ENCODE results near the gene MACIR. TPM values are rescaled to one million over a fixed set of nuclear protein-coding genes. Genes with fewer than 3 reads are reported as not detected.

The MACIR gene
- total and polyA plus RNA-seq, 8 donors: 1.2 to 39.7 (median 15.5) TPM

DNA sequence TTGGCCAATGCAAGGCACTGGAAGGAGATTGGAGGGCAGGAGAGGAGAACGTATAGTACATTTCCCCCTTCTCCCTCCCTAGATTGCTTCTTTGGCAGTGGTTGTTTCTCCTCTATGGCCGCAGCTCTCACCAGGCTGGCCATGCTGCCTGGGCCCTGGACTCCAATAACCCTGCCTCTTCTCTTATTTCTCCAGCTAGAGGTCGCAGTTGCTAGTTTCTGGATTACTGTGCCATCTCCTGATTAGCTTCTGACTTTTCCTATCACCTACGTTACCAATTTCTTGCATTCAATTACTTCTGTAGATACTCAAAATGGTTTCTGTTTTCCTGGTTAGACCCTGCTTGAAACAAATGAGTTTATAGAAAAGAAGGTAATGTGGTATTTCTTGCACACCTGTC lies 2.4 kb upstream of the MACIR start:
- peak in 1 of 2 donors; percentile 25 for DNase-seq
- Histone ChIP-seq H3K9me3 (no peaks in the 10 kb centered on the region), H3K27ac (no peak overlapping the region), H3K4me1 (peaks cover 0 to 21% (median 10%) of the 10 kb centered on the region in 4 donors), H3K27me3 (no peaks in the 10 kb centered on the region), H3K4me3 (no peak overlapping the region), H3K36me3 (no peaks in the 10 kb centered on the region)
- 53 to 64% (median 57%) methylated on average over 4 of the region's 4 CpGs for WGBS, 5 donors
- no peak for TF ChIP-seq POLR2AphosphoS5 (IDR thresholded peaks at IDR 0.05)
- TF ChIP-seq, protein P1, sequence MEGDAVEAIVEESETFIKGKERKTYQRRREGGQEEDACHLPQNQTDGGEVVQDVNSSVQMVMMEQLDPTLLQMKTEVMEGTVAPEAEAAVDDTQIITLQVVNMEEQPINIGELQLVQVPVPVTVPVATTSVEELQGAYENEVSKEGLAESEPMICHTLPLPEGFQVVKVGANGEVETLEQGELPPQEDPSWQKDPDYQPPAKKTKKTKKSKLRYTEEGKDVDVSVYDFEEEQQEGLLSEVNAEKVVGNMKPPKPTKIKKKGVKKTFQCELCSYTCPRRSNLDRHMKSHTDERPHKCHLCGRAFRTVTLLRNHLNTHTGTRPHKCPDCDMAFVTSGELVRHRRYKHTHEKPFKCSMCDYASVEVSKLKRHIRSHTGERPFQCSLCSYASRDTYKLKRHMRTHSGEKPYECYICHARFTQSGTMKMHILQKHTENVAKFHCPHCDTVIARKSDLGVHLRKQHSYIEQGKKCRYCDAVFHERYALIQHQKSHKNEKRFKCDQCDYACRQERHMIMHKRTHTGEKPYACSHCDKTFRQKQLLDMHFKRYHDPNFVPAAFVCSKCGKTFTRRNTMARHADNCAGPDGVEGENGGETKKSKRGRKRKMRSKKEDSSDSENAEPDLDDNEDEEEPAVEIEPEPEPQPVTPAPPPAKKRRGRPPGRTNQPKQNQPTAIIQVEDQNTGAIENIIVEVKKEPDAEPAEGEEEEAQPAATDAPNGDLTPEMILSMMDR (IDR thresholded peaks at IDR 0.05): peak in 2 of 7 experiments; percentile 4 to 27
- intact Hi-C loops (cut with DNase I; ENCODE audit: low total_unique reads): loop anchor here (10.0 kb wide), 1 partner anchor 209 kb away; no protein-coding TSS in a partner anchor

DNA sequence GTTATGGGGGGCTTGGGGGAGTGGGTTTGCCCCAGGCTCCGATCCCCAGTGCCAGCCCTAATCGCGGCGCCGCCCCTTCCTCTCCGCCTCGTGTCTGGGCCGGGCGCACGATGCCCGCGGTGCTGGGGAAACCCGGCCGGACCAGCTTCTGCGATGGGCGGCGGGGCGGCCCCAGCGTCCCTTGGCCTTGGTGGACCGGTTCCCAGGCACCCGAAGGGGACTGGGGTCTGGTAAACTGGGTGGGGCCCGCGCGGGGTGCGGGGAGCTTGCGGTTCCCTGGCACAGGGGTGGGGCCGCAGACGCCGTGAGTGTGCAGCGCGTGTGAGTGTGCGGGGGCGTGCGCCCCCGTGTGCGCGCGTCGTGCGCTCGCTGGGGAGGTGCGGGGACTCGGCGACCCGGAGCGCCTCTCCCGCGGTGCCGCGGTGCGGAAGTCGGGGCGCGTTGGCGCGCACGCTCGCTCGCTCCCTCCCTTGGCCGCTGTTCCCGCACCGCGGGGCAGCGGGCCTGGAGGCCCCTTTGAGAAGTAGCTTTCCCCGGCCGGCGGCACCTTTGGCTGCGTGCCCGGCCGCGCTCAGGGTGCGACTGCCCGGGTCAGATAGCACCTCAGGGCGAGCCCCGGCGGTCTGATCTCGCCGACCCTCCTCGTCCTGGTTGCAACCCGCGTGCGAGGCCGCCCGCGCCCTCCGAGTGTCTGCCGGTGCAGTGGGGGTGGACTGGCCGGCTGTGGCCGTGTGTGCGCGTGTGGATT lies 568 bp downstream of the MACIR start:
- Histone ChIP-seq H3K27ac (peak overlapping the region; percentile 88 to 95 (median 92)), H3K36me3 (no peaks in the 10 kb centered on the region), H3K9me3 (no peaks in the 10 kb centered on the region), H3K4me3 (peak overlapping the region; percentile 84 to 97 (median 88)), H3K27me3 (no peaks in the 10 kb centered on the region), H3K4me1 (peaks cover 0 to 48% (median 28%) of the 10 kb centered on the region in 4 donors)
- DNase-seq: peak; percentile 64 to 86
- intact Hi-C loops (cut with DNase I; ENCODE audit: low total_unique reads): loop anchor here (10.0 kb wide), 1 partner anchor 206 kb away; no protein-coding TSS in a partner anchor
- no peak for TF ChIP-seq POLR2AphosphoS5 (IDR thresholded peaks at IDR 0.05)
- TF ChIP-seq POLR2A (IDR thresholded peaks at IDR 0.05): no peak
- no peak for TF ChIP-seq EP300 (IDR thresholded peaks at IDR 0.05)
- TF ChIP-seq, protein P1 (IDR thresholded peaks at IDR 0.05): no peak
- WGBS, 5 donors: 0 to 1% (median 1%) methylated on average over 16 to 91 of the region's 91 CpGs

GRCh38 chr5:103259705-103260355 lies 1.3 kb downstream of the MACIR start:
- Histone ChIP-seq H3K36me3 (no peaks in the 10 kb centered on the region), H3K4me3 (peak overlapping the region; percentile 84 to 97 (median 88)), H3K9me3 (no peaks in the 10 kb centered on the region), H3K4me1 (peaks cover 5 to 55% (median 30%) of the 10 kb centered on the region in 4 donors), H3K27ac (peak overlapping the region; percentile 88 to 95 (median 92)), H3K27me3 (no peaks in the 10 kb centered on the region)
- intact Hi-C loops (cut with DNase I; ENCODE audit: low total_unique reads): loop anchor here (10.0 kb wide), 1 partner anchor 205 kb away; no protein-coding TSS in a partner anchor
- TF ChIP-seq EP300 (IDR thresholded peaks at IDR 0.05): no peak
- no peak for TF ChIP-seq POLR2A (IDR thresholded peaks at IDR 0.05)
- no peak for TF ChIP-seq POLR2AphosphoS5 (IDR thresholded peaks at IDR 0.05)
- TF ChIP-seq, protein P1 (IDR thresholded peaks at IDR 0.05): no peak
- DNase-seq: no peak
- WGBS, 5 donors: 2 to 9% (median 3%) methylated on average over 8 to 20 of the region's 20 CpGs

GRCh38 chr5:103260951-103261350 lies 2.4 kb downstream of the MACIR start:
- Histone ChIP-seq H3K4me1 (peaks cover 10 to 55% (median 32%) of the 10 kb centered on the region in 4 donors), H3K4me3 (peak overlapping the region in 2 of 4 donors; percentile 84 to 97), H3K27me3 (no peaks in the 10 kb centered on the region), H3K27ac (no peak overlapping the region), H3K36me3 (no peaks in the 10 kb centered on the region), H3K9me3 (no peaks in the 10 kb centered on the region)
- TF ChIP-seq, protein P1 (IDR thresholded peaks at IDR 0.05): no peak
- TF ChIP-seq POLR2AphosphoS5 (IDR thresholded peaks at IDR 0.05) (no peak), POLR2A (IDR thresholded peaks at IDR 0.05) (no peak), EP300 (IDR thresholded peaks at IDR 0.05) (no peak)
- DNase-seq: no peak
- intact Hi-C loops (cut with DNase I; ENCODE audit: low total_unique reads): no loop called here
- WGBS, 5 donors: 41 to 58% (median 54%) methylated on average over 3 of the region's 3 CpGs
